CD4-positive, alpha-beta T cell treated with Interleukin-15 for 4 hours (primary cell): ENCODE results near the gene SMTN.
"Not testable (repeated sequence)": the region's sequence is repeated elsewhere in the genome, so short reads cannot be mapped to it uniquely, and the experiment has no call there.

Experiments
- DNase-seq: peaks from one replicate; pipeline ENCODE4 v3.0.0-alpha.2; 2020; ENCODE audit warnings: low spot score

Gene SMTN

DNA sequence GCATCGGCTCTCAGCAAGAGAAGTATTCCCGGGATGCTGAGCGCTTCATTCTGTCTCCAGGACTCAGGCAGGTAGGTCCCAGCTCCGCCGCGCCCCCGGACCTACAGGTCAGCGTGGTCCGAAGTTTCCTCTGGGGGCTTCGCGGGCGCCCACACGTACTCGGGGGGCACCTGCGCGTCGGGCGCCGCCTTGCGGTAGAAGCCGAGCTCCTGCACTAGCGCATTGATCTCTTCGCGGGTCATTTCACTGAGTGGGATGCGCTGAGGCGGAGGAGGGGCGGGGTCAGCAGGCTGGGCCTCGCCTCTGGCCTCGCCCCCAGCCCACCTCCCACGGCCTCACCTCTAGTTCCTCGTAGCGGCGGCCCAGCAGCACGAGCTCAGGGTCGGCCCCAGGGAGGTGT is 23.8 kb downstream of the SMTN start:
- no peak for DNase-seq

DNA sequence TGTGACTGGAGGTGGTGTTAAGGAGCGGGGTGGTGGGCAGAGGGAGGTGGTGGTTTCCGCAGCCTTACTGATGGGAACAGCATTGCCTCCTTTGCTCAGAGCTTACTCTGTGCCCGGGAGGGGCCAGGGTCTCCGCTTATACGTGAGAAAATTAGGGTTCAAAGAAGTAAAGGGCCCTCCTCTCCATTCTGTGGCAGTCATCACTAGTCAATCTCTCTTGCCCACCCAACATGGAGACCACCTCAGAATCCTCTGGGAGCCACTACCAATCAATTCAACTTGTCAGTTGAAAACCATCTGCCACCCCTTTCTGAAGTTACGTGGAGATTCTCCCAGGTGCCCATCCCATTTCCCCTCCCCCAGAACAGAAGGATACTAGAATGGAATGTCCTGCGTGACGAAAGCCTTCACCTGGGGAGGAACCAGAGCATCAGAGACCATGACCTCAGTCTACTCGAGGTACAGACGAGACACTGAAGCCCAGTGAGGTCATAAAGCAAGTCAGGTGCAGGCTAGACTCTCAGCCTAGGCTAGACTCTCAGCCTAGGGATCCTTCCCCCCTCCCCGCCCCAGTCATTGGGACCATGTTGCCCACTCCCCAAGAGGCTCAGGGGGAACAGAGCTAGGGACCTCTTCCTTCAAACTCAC is 24.3 kb downstream of the SMTN start:
- DNase-seq = no peak

GRCh38 chr22:31106001-31106571 is 25.0 kb downstream of the SMTN start:
- no peak for DNase-seq

GRCh38 chr22:31106731-31107177 is 25.6 kb downstream of the SMTN start:
- DNase-seq = no peak

DNA sequence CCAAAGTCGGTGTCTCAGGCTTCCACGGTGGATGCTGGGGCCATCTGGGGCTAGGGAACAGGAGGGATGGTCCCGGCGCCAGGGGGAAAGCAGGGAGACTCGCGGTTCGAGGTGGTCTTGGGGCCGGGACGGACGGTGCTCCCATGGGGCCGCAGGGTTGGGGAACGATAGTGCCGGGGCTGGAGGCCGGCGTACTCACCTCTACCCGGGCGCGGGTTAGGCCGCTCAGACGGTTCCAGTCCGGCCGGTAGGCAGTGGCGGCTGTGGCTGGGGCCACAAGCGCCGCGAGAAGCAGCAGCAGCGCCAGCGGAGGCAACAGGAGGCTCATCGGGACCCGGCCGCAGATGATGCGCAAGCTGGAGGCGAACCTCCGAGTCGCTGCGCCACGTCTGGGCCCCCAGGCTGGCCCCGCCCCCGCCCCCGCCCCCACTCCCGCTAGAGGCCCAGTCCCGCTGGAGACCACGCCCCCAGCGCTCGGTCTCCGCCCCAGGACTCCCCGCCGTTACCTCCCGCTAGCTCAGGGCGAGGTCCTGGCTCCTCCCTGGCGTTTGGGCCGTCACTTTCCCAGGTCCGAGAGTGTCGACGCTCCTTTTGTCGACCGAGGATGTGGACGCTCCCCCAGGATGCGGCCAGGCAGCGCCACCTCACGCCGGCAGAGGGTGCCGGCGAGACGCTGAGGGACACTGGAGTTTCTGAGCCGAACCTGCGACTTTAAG is 26.2 kb downstream of the SMTN start, which contains the start of gene SELENOM:
TSS of gene SELENOM (minus strand) at position 391 of the 716 bp plus-strand sequence. CDS start at position 328, 63 bp downstream.
- peak; percentile 88 for DNase-seq

DNA sequence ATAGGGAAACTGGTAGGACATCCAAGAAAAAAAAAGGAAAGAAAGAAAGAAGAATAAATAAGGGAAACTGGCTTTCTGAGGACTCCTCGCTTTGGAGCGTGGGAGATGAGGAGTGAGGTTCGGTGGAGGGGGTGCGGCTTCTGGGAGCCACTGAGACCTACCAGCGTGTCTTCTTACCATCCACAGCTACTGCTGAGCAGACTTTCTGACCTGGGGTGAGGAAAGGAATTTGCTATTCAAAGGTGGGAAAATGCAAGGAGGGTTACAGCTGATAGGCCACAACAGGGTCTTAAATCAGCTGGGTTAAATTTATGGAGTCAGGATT is 26.7 kb downstream of the SMTN start:
- no peak for DNase-seq

GRCh38 chr22:31112547-31113091 is 31.5 kb downstream of the SMTN start:
- not testable (repeated sequence) for DNase-seq

DNA sequence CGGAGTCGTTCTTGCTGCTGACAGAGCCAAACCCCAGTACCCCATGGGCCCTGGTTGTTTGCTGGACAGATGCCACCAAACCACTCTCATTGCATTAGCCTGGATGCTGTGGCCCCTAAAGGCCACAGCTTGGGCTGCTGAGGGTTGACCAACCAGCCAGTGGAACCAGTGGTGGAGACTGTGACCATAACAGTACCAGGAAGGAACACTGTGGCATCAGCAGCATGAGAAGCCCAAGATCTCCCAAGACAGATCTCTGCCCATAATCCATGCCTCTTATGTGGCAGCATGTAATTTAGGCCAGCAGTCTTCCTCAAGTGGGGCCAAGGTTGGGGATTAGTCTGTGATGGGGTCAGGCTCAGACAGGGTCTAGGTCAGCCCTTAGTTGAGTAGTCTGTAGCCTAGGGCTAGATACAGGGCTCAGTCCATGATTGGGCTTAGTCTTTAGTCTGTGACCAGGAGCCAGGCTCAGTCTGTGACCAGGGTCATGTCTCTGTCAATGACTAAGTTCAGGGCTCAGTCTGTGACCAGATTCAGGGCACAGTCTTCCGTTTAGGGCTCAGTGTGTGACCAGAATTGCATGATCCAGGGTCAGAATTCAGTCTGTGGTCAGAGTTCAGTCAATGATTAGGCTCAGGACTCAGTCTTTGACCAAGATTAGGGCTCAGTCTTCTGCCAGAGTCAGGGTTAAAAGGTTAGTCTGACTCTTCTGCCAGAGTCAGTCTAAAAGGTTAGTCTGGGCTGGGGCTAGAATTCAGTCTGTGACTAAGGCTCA is 37.1 kb downstream of the SMTN start:
- no peak for DNase-seq

DNA sequence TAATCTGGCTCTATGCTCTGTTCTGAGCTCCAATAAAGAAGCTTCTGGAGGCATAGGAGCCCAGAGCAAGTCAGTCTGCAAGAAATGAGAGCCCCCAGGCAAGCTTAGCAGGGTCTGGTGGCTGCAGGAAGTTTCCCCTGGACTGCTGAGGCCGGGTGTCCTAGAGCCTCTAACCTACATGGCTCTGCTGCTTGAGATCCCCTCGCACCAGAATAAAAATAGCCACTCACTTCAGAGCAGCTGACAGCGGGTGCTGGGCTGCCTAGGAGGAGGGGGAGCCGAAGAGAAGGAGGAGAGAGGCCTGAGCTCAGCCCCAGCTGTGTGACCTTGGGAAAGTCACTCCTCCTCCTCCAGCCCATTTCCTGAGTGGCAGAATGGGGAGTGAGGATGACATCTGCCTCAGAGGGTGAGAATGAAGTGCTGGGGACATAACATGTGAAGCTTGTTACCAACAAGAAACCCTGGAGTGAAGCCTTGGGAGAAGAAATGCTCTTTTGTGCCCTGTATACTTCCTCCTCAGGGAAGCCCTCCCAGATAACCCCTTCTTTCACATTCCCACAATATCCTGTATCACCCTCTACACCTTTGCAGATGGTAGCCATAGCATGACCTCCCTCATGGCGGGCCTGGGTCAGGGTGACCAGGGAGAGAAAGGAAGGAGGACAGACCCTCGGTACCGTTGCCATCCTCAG is 38.1 kb downstream of the SMTN start:
- DNase-seq = no peak

GRCh38 chr22:31120230-31120629 is 39.1 kb downstream of the SMTN start:
- no peak for DNase-seq

GRCh38 chr22:31120642-31121041 is 39.5 kb downstream of the SMTN start:
- DNase-seq = no peak

DNA sequence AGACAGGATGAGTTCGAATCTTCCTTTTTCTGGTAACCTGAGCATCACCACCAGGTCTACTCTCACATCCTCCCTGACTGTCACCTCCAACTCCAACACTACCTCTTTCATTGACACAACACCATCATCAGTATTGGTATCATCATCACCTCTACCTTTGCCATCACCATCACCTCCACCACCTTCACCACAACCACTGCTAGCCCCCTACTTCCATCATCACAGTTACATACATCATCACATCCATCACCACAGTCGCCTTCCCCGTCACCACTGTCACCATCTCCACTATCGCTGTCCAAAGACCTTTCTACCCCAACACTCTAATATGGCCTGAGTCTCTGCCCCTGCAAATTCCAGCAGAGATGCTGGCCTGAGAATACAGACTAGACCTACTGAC is 40.3 kb downstream of the SMTN start:
- DNase-seq = no peak

GRCh38 chr22:31122196-31122531 is 41.0 kb downstream of the SMTN start:
- DNase-seq = no peak

GRCh38 chr22:31122532-31123291 is 41.6 kb downstream of the SMTN start, which contains the start of gene INPP5J:
Gene INPP5J (plus strand): TSS chr22:31122966. CDS start chr22:31123015, 49 bp downstream.
- DNase-seq = no peak

GRCh38 chr22:31123292-31123602 is 42.1 kb downstream of the SMTN start:
- DNase-seq = no peak

DNA sequence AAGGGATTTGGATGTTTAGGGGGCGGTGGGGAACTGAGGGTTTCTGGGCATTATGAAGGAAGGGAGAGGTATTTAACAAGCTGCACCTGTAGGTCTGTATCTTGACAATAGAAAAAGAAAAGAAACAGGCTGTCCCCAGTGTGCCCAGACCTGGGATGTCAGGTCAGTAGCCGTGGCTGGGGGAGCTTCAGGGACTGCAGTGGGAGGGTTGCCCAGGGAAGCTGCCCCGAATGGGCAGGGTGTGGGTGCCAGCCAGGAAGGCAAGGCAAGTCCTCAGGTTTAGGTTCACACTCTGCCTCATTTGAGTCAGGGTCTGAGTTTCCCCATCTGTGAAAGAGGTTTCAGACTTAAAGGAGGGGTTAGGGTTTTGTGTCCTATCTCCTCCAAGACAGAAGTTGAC is 43.2 kb downstream of the SMTN start:
- DNase-seq = no peak

GRCh38 chr22:31124811-31125465 is 43.8 kb downstream of the SMTN start:
- no peak for DNase-seq

DNA sequence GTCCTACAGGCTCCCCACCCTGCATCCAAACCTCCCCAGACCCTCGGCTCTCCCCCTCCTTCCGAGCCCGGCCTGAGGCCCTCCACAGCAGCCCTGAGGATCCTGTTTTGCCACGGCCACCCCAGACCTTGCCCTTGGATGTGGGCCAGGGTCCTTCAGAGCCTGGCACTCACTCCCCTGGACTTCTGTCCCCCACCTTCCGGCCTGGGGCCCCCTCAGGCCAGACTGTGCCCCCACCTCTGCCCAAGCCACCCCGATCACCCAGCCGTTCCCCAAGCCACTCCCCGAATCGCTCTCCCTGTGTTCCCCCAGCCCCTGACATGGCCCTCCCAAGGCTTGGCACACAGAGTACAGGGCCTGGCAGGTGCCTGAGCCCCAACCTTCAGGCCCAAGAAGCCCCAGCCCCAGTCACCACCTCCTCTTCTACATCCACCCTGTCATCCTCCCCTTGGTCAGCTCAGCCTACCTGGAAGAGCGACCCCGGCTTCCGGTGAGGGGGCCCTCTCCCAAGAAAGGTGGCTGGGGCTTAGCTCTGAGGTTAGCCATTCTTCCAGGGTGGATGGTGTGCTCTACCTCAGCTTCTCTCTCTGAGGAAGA is 44.5 kb downstream of the SMTN start:
- no peak for DNase-seq

GRCh38 chr22:31126128-31126868 is 45.2 kb downstream of the SMTN start:
- DNase-seq = no peak

DNA sequence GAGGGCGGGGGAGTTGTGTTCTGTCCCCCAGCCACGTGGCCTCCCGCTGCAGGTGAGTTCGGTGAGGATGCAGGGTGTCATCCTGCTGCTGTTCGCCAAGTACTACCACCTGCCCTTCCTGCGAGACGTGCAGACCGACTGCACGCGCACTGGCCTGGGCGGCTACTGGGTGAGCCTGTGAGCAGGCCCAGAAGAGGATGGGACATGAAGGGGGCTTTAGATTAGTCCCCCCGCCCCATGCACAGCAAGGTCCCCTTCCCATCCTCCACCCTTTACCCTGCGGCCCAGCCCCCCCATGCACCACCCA is 45.7 kb downstream of the SMTN start:
- DNase-seq = no peak
